Measurements from ENCODE around the gene STK31.

DNA sequence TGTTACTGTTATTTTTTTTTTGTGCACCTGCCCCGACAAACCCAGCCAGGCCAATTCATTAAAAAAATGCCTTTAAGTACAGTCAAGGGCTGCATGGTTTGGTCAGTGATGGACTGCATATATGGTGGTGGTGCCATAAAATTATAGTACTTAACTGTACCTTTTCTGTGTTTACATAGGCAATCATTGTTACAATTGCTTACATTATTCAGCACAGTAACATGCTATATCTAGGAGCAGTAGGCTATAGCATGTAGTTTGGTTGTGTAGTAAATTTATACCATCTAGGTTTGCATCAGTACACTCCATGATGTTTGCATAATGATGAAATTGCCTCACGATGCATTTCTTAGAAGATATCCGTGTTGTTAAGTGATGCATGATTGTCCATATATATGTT is 58.0 kb downstream of the STK31 start:
- TF ChIP-seq, protein P1, sequence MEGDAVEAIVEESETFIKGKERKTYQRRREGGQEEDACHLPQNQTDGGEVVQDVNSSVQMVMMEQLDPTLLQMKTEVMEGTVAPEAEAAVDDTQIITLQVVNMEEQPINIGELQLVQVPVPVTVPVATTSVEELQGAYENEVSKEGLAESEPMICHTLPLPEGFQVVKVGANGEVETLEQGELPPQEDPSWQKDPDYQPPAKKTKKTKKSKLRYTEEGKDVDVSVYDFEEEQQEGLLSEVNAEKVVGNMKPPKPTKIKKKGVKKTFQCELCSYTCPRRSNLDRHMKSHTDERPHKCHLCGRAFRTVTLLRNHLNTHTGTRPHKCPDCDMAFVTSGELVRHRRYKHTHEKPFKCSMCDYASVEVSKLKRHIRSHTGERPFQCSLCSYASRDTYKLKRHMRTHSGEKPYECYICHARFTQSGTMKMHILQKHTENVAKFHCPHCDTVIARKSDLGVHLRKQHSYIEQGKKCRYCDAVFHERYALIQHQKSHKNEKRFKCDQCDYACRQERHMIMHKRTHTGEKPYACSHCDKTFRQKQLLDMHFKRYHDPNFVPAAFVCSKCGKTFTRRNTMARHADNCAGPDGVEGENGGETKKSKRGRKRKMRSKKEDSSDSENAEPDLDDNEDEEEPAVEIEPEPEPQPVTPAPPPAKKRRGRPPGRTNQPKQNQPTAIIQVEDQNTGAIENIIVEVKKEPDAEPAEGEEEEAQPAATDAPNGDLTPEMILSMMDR (IDR thresholded peaks at IDR 0.05), result no peak
- no peak for TF ChIP-seq POLR2A (IDR thresholded peaks at IDR 0.05)
